AG09309 (cell line): Measurements from ENCODE around the gene CNTN4.

Source experiments
- DNase-seq: peaks from one replicate; pipeline ENCODE4 v3.0.0-alpha.2; 2010; ENCODE audit warnings: low read depth
- H3K4me3 ChIP-seq: 2 replicates; pipeline ENCODE4 v1.5.1; 2011; ENCODE audit warnings: mild to moderate bottlenecking, low read depth, low read length, moderate library complexity; ENCODE audit not compliant: control insufficient read depth
- TF ChIP-seq, protein P1 (sequence below): IDR thresholded peaks from 2 replicates; pipeline ENCODE4 v1.5.1; 2011; ENCODE audit warnings: mild to moderate bottlenecking, low read depth, low read length, inconsistent platforms; ENCODE audit not compliant: insufficient read depth, control insufficient read depth; ENCODE audit errors: missing control alignments

Gene CNTN4

DNA sequence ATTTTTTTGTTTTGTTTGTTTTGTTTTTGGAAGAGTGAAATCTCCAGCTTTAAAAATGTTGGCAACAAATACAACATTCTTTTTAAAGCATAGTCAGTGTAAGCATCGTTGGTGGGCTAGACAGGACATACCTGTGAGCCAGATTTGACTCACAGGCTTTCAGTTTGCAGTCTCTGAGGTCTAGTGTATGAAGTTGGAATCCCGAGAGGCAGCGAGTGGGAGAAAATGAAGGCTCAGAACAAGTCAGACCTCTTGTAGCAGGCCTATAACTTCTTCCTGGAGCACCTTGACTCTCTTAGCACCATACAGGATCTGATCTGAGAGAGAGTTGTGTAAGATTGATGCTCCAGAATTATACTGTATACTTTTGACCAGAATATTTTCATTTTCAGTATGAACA, 60.2 kb downstream of the CNTN4 start:
- TF ChIP-seq, protein P1, sequence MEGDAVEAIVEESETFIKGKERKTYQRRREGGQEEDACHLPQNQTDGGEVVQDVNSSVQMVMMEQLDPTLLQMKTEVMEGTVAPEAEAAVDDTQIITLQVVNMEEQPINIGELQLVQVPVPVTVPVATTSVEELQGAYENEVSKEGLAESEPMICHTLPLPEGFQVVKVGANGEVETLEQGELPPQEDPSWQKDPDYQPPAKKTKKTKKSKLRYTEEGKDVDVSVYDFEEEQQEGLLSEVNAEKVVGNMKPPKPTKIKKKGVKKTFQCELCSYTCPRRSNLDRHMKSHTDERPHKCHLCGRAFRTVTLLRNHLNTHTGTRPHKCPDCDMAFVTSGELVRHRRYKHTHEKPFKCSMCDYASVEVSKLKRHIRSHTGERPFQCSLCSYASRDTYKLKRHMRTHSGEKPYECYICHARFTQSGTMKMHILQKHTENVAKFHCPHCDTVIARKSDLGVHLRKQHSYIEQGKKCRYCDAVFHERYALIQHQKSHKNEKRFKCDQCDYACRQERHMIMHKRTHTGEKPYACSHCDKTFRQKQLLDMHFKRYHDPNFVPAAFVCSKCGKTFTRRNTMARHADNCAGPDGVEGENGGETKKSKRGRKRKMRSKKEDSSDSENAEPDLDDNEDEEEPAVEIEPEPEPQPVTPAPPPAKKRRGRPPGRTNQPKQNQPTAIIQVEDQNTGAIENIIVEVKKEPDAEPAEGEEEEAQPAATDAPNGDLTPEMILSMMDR, result no peak
- H3K4me3 ChIP-seq, result no peak overlapping the region
- DNase-seq, result no peak

DNA sequence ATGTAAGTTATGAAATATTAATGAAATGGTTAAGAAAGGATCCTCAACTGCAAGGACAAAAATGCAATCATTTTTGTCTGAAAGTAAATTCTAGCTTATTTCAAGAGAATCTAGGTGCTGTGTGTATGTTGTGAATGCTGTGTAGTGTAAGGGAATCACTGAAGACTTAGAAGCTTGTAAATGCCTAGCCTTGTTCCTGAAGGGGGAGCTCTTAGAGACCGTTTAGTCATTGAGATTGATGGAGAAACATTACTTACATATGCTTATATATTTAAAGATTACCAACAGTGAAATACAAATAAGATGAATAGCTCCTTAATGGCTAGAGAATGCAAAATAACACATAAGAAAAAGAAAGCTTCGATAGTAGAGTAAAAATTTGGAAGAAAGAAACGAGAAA, 67.9 kb downstream of the CNTN4 start:
- TF ChIP-seq, protein P1, result no peak
- no peak overlapping the region for H3K4me3 ChIP-seq
- no peak for DNase-seq

DNA sequence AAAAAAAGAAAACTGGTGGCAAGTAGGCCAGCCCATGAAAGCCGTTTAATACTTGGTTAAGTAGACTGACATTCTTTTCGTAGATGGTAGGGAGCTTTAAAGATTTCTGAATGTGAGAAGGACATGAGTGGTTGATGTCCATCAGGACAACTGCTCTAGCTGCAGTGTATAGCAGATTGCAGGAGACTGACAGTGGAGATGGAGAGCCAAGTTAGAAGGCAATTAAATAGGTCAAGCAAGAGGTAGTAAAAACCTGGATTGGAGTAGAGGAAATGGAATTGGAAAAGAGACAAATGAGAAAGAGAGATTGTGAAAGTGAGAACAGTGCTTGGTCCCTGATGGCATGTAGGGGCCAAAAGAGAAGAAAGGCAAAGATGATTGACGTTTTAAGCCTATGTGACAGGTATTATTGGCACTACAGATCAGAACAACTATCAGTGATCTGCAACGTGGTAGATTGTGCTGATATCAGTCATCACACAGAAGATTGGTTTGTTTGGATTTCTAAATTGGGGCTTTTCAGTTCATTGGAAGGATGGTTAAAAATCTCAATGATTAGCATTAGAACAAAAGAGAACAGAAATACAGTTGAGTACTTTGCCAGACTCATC, 74.0 kb downstream of the CNTN4 start:
- H3K4me3 ChIP-seq, result no peak overlapping the region
- no peak for DNase-seq
- TF ChIP-seq, protein P1, result no peak

DNA sequence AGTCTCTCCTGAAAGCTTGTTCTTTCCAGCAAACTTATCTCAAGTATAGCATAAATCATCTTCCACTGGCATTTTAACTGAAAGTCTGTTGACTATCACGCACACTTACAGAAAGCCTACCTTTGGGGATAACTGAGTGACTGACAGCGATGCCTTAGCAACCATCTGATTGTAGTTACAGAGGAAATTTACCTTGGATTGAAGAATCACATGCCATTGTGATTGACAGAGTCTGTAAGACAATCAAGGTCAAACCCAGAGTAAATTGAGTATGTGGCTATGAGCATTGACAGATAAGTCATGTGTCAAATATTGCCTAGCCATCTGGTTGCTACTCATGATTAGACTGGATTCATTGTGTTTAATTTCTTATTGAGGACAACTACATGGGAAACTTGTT, 82.0 kb downstream of the CNTN4 start:
- TF ChIP-seq, protein P1, result no peak
- no peak for DNase-seq
- no peak overlapping the region for H3K4me3 ChIP-seq

DNA sequence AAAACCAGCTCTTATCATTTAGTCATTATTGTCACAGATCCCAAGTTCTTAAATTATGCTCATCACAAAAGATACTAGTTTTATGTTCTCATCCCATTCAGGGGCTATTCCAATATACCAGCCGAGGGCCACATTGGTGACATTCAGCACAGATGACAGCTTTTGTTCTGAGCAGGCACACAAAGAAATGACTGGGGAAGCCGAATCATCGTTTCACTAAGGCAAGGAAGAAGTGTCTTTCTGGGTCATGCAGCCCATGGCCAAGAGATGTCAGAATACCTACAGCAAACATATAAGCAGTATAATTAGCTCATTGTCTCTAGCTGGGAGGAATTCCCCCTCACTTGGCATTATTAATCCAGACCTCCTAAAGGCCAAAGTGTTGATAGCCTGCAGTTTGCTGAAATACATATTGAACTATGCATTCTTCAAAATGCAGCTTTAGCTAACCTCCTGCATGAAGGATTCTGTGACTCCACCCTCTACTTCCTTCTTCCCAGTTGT, 100.2 kb downstream of the CNTN4 start:
- TF ChIP-seq, protein P1, result no peak
- no peak for DNase-seq
- H3K4me3 ChIP-seq, result no peak overlapping the region

DNA sequence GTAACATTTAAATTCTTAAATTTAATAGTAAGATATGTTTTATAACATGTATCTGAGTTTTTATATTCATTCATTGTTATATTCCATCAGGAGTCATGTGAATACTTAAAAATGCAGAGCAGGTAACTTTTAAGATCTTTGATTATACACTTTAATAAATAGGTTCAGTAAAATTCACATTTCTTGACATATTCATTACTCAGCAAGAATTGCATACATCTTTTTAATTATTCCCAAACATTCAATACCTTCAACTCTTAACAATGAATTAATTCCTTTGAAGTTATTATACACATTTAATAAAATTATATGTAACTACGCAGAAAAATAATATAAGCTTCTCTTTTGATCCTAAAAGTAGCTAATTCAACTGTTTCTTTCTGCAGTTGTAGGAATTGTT, 105.4 kb downstream of the CNTN4 start:
- TF ChIP-seq, protein P1, result no peak
- H3K4me3 ChIP-seq, result no peak overlapping the region
- no peak for DNase-seq

DNA sequence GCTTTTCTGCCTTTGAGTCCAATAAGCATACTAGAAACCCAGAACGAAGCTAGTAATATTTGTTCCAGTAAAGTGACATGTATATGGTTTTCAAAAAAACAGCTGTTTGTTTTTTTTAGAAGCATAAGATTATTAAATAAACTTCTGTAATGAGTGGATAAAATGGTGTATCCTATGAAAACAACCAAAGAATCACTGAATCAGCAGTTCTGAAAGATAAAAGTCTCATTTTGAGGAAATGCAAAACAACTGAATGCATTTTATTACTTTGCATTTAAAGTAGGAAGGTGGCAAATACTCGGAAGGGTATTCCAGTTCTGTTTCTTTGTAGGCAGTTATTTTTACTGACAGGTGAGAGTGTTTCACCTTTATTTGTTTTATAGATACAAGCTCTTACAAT, 107.0 kb downstream of the CNTN4 start:
- TF ChIP-seq, protein P1, result no peak
- no peak for DNase-seq
- H3K4me3 ChIP-seq, result no peak overlapping the region
